ENCODE measurements around the gene PCDH17.

The PCDH17 gene

DNA sequence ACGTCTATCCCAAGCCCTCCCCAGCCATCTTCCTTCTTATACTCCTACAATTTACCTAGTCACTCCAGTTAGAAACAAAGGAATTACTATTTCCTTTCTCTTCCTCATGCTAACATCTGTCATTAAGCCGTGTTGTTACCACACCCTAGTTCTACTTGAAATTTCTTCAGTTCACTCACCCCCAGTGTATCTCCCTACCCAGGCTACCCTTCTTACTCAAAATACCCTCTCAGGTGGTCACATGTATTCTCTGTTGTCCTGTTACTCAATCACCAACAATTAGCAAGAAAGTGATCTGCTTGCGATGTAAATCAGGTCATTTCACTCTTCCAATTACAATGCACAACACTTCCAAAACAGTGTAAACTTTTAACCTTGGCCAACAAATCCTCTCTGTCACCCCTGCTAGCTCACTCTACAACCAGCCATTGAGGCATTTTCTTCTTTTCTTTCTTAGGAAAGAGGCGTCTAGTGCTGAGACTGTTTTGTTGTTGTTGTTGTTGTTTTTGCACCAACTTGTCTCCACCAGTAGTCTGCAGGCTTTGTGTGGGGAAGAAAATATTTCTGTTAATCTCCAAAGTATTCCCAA is 50.7 kb downstream of the PCDH17 start:
- H3K4me1 Mint-ChIP-seq = peaks cover 6% of the 10 kb centered on the region
- no peak overlapping the region for H3K4me3 Mint-ChIP-seq
- no peaks in the 10 kb centered on the region for H3K9me3 Mint-ChIP-seq
- no peak for DNase-seq
- TF ChIP-seq, protein P1, sequence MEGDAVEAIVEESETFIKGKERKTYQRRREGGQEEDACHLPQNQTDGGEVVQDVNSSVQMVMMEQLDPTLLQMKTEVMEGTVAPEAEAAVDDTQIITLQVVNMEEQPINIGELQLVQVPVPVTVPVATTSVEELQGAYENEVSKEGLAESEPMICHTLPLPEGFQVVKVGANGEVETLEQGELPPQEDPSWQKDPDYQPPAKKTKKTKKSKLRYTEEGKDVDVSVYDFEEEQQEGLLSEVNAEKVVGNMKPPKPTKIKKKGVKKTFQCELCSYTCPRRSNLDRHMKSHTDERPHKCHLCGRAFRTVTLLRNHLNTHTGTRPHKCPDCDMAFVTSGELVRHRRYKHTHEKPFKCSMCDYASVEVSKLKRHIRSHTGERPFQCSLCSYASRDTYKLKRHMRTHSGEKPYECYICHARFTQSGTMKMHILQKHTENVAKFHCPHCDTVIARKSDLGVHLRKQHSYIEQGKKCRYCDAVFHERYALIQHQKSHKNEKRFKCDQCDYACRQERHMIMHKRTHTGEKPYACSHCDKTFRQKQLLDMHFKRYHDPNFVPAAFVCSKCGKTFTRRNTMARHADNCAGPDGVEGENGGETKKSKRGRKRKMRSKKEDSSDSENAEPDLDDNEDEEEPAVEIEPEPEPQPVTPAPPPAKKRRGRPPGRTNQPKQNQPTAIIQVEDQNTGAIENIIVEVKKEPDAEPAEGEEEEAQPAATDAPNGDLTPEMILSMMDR (IDR thresholded peaks at IDR 0.05) = no peak
- no peaks in the 10 kb centered on the region for H3K36me3 Mint-ChIP-seq (ENCODE audit: low read depth)
- H3K27me3 Mint-ChIP-seq (ENCODE audit: low read depth, poor library complexity) = no peaks in the 10 kb centered on the region
- peak overlapping the region; percentile 36 for H3K27ac Mint-ChIP-seq

DNA sequence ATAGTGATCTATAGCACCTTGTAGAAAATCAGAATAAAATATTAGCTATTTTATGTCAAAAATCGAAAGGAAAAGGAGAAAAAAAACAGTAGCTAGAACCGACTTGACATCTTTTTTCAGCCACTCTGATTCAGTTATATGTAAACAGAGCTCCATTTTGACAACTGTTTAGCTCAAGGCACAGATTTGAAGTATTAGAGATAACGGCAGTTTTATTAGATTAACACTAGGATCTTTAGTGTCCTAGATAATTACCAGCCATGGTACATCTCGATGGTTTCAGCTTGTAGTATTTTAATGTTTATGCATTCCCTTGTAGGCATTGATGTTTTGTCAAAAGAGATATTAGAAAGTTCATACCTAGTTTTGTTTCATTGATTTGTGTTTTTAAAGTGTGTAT is 67.3 kb downstream of the PCDH17 start:
- no peak overlapping the region for H3K27ac Mint-ChIP-seq
- H3K4me1 Mint-ChIP-seq = no peaks in the 10 kb centered on the region
- H3K36me3 Mint-ChIP-seq (ENCODE audit: low read depth) = no peaks in the 10 kb centered on the region
- H3K4me3 Mint-ChIP-seq = no peak overlapping the region
- no peaks in the 10 kb centered on the region for H3K27me3 Mint-ChIP-seq (ENCODE audit: low read depth, poor library complexity)
- TF ChIP-seq, protein P1 (IDR thresholded peaks at IDR 0.05) = no peak
- no peak for DNase-seq
- no peaks in the 10 kb centered on the region for H3K9me3 Mint-ChIP-seq

DNA sequence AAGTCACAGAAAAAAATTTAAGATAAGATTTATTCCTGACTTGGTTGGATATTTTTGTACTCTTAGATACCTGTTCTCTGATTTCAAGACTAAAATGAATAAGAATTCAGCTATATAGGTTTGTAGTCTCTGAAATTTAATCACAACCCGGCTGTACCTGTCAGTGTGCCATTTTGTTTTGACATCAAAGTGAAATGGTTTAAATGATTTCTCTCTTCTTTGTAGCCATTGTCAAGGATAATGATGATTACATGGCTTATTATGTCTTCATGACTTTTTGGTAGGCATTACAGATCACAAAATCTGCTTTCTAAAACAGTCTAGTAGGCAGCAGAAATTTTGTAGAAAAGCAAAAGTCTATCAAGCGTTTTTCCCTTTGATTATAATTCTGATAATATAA is 72.5 kb downstream of the PCDH17 start:
- DNase-seq = no peak
- TF ChIP-seq, protein P1 (IDR thresholded peaks at IDR 0.05) = no peak
- Mint-ChIP-seq H3K4me1 (no peaks in the 10 kb centered on the region), H3K27me3 (ENCODE audit: low read depth, poor library complexity) (no peaks in the 10 kb centered on the region), H3K27ac (no peak overlapping the region), H3K9me3 (no peaks in the 10 kb centered on the region), H3K36me3 (ENCODE audit: low read depth) (no peaks in the 10 kb centered on the region), H3K4me3 (no peak overlapping the region)

DNA sequence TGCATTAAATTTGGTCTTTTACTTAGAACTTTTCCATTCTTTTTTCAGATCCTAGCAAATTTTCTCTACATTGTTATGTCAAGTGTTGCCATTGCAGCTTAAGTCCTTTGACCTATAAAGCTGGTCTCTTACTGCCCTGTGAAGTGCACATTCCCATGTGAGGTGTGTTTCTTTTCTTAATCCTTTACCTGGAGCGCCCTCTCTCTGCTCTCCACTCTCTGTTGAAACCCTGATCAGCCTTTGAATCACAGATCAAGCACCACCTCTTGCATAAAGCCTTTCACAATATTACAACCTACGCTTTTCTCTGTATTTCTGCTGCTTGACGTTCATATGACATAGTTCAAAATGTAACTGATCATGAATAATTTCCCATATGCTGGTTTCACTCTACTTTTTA is 84.8 kb downstream of the PCDH17 start:
- Mint-ChIP-seq H3K36me3 (ENCODE audit: low read depth) (no peaks in the 10 kb centered on the region), H3K4me3 (no peak overlapping the region), H3K4me1 (no peaks in the 10 kb centered on the region), H3K9me3 (no peaks in the 10 kb centered on the region), H3K27ac (no peak overlapping the region), H3K27me3 (ENCODE audit: low read depth, poor library complexity) (no peaks in the 10 kb centered on the region)
- no peak for DNase-seq
- TF ChIP-seq, protein P1 (IDR thresholded peaks at IDR 0.05) = no peak

DNA sequence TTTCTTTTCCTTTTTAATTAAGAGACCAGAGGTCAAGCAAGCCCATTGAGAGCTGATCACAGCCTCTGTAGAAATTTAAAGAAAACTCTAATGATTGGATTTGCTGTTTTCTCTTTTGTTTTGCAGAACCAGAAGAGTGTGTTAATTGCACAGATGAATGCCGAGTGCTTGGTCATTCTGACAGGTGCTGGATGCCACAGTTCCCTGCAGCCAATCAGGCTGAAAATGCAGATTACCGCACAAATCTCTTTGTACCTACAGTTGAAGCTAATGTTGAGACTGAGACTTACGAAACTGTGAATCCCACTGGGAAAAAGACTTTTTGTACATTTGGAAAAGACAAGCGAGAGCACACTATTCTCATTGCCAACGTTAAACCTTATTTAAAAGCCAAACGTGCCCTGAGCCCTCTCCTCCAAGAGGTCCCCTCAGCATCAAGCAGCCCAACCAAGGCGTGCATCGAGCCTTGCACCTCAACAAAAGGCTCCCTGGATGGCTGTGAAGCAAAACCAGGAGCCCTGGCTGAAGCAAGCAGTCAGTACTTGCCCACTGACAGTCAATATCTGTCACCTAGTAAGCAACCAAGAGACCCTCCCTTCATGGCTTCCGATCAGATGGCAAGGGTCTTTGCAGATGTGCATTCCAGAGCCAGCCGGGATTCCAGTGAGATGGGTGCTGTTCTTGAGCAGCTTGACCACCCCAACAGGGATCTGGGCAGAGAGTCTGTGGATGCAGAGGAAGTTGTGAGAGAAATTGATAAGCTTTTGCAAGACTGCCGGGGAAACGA is 93.1 kb downstream of the PCDH17 start:
- TF ChIP-seq, protein P1 (IDR thresholded peaks at IDR 0.05) = no peak
- Mint-ChIP-seq H3K27me3 (ENCODE audit: low read depth, poor library complexity) (peaks cover 4% of the 10 kb centered on the region), H3K36me3 (ENCODE audit: low read depth) (peaks cover 7% of the 10 kb centered on the region), H3K27ac (peak overlapping the region; percentile 66), H3K9me3 (no peaks in the 10 kb centered on the region), H3K4me1 (peaks cover 12% of the 10 kb centered on the region), H3K4me3 (no peak overlapping the region)
- no peak for DNase-seq

DNA sequence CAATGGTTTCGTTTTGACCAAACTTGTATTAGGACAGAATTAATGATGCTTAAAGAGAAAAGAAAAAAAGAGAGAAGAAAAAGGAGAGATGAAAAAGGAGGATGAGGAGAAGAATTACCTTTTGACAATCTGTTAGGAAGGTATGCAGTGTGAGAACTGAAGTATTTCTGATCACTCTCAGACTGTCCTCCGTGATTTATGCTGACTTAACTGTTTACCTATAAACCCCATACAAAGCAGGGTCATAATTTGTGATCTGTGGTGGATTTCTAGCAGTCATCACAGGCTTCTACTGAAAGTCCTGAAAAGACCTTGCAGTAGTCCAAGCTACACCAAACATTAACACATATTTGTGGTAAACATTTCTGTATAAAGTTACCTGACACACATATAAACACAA is 93.9 kb downstream of the PCDH17 start:
- H3K27ac Mint-ChIP-seq = no peak overlapping the region
- DNase-seq = no peak
- no peaks in the 10 kb centered on the region for H3K9me3 Mint-ChIP-seq
- TF ChIP-seq, protein P1 (IDR thresholded peaks at IDR 0.05) = no peak
- H3K4me3 Mint-ChIP-seq = no peak overlapping the region
- peaks cover 12% of the 10 kb centered on the region for H3K4me1 Mint-ChIP-seq
- peaks cover 4% of the 10 kb centered on the region for H3K27me3 Mint-ChIP-seq (ENCODE audit: low read depth, poor library complexity)
- peaks cover 7% of the 10 kb centered on the region for H3K36me3 Mint-ChIP-seq (ENCODE audit: low read depth)
